Mesendoderm (in vitro differentiated cells): ENCODE results near the gene RMND5B.
"Not testable (repeated sequence)": the region's sequence is repeated elsewhere in the genome, so short reads cannot be mapped to it uniquely, and the experiment has no call there.

Experiments
- DNase-seq: peaks from one replicate; pipeline ENCODE4 v3.0.0; 2013
- H2AK5ac ChIP-seq: 2 replicates; pipeline ENCODE4 v1.6.1; 2013; ENCODE audit warnings: low read length, inconsistent platforms
- H2BK120ac ChIP-seq: 2 replicates; pipeline ENCODE4 v1.6.1; 2013; ENCODE audit warnings: low read depth, mild to moderate bottlenecking, low read length, moderate library complexity, mixed read lengths
- H2BK15ac ChIP-seq: replicated peaks from 2 replicates; pipeline ENCODE4 v1.6.1; 2013; ENCODE audit warnings: low read depth, mild to moderate bottlenecking, moderate library complexity
- H2BK5ac ChIP-seq: 2 replicates; pipeline ENCODE4 v1.6.1; 2013; ENCODE audit warnings: low read length, inconsistent platforms
- H3K18ac ChIP-seq: 2 replicates; pipeline ENCODE4 v1.6.1; 2013; ENCODE audit warnings: mild to moderate bottlenecking, low read length, mixed read lengths
- H3K23ac ChIP-seq: one replicate; pipeline ENCODE4 v1.6.1; 2013; ENCODE audit warnings: low read length
- H3K27ac ChIP-seq: 2 replicates; pipeline ENCODE4 v1.5.1; 2013; ENCODE audit warnings: low read depth, mild to moderate bottlenecking, inconsistent platforms, low read length, moderate library complexity
- H3K27me3 ChIP-seq: 2 replicates; pipeline ENCODE4 v1.6.1; 2013; ENCODE audit warnings: low read length, control low read depth, mild to moderate bottlenecking, inconsistent platforms; ENCODE audit not compliant: insufficient read depth, poor library complexity
- H3K36me3 ChIP-seq: 2 replicates; pipeline ENCODE4 v1.6.1; 2013; ENCODE audit warnings: low read length, inconsistent platforms; ENCODE audit not compliant: control insufficient read depth, insufficient read depth
- H3K4ac ChIP-seq: one replicate; pipeline ENCODE4 v1.6.1; 2013; ENCODE audit warnings: low read depth, mild to moderate bottlenecking, low read length, moderate library complexity
- H3K4me1 ChIP-seq: 2 replicates; pipeline ENCODE4 v1.6.1; 2013; ENCODE audit warnings: low read depth, low read length, inconsistent platforms; ENCODE audit not compliant: control insufficient read depth
- H3K4me2 ChIP-seq: 2 replicates; pipeline ENCODE4 v1.6.1; 2013; ENCODE audit warnings: low read length
- H3K4me3 ChIP-seq: 2 replicates; pipeline ENCODE4 v1.5.1; 2013; ENCODE audit warnings: mild to moderate bottlenecking, low read length
- H3K56ac ChIP-seq: one replicate; pipeline ENCODE4 v1.6.1; 2013; ENCODE audit warnings: low read length
- H3K79me1 ChIP-seq: 2 replicates; pipeline ENCODE4 v1.6.1; 2013; ENCODE audit warnings: low read length, inconsistent platforms
- H3K79me2 ChIP-seq: 2 replicates; pipeline ENCODE4 v1.6.1; 2013; ENCODE audit warnings: mild to moderate bottlenecking, low read length; ENCODE audit not compliant: control insufficient read depth, insufficient read depth
- H3K9ac ChIP-seq: 2 replicates; pipeline ENCODE4 v1.6.1; 2013; ENCODE audit warnings: low read length, inconsistent platforms
- H4K5ac ChIP-seq: one replicate; pipeline ENCODE4 v1.6.1; 2013; ENCODE audit warnings: low read length
- H4K8ac ChIP-seq: one replicate; pipeline ENCODE4 v1.6.1; 2013; ENCODE audit warnings: low read depth, mild to moderate bottlenecking, control low read depth, low read length, moderate library complexity
- WGBS: extraction: QIAGEN DNeasy Blood & Tissue Kit; methylation state at CpG from one replicate; pipeline ENCODE4 v1.1.7; 2013; ENCODE audit warnings: low lambda C conversion rate, missing lambda C conversion rate; ENCODE audit not compliant: insufficient coverage; ENCODE audit errors: extremely low coverage; 5-methylcytosine and 5-hydroxymethylcytosine counted together

Gene RMND5B

DNA sequence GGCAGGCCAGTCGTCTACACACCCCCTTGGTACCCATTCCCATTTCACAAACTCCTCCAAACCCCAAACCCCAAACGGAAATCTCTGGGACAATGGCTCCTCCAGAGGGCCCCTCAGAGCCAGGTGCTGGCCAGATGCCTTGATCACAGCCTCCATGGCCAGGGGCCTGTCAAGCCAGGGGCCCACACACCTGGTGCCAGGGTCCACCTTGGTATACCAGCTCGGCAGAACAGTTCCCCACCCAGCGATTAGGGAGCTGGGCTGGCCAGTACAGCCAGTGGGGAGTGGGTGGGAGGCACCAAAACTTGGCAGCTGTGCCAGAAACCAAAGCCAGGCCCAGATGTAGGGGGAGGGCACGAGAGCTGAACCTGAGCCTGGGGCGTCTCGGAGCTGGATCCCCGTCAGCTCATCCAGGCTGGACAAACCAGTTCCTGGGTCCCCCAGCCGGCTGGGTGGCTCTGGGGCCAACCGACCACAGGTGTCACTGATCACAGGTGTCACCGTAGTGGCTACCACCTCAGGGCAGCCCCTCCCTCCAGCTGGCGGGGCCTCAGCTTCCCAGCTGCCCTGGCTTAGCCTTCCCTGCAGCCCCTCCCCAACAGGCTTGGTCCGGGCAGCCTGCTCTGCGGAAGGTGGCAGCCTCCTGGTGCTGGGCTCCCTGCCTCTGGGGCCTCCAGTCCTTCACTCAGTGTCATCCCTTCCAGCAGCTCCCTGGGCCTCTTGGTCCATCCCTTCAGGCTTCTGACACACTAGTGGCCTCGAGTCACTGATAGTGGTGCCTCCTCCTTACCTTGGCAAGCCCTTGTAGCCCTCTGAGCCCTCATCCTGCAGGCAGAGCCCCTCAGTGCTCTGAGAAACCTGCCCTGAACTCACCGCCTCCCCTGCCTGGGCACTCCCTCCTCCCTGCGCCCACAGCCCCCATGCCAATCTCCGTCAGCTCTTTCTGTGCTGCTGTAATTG lies 6.6 kb upstream of the RMND5B start:
- no peak overlapping the region for H4K5ac ChIP-seq
- no peak overlapping the region for H2BK120ac ChIP-seq
- no peak overlapping the region for H3K27ac ChIP-seq
- H3K4me2 ChIP-seq, result no peak overlapping the region
- H3K9ac ChIP-seq, result no peak overlapping the region
- no peak overlapping the region for H3K4ac ChIP-seq
- no peak overlapping the region for H3K4me3 ChIP-seq
- H3K56ac ChIP-seq, result peak overlapping the region; percentile 25
- H3K79me2 ChIP-seq, result peaks cover 2% of the 10 kb centered on the region
- peaks cover 3% of the 10 kb centered on the region for H3K79me1 ChIP-seq
- H2AK5ac ChIP-seq, result no peak overlapping the region
- no peak overlapping the region for H4K8ac ChIP-seq
- H3K18ac ChIP-seq, result no peak overlapping the region
- H3K36me3 ChIP-seq, result peaks cover 2% of the 10 kb centered on the region
- H3K4me1 ChIP-seq, result peaks cover 3% of the 10 kb centered on the region
- no peak for DNase-seq
- no peak overlapping the region for H3K23ac ChIP-seq
- no CpG with 5 or more reads among the region's 18 CpGs for WGBS
- H3K27me3 ChIP-seq, result no peaks in the 10 kb centered on the region
- no peak overlapping the region for H2BK5ac ChIP-seq
- H2BK15ac ChIP-seq, result no peak overlapping the region

DNA sequence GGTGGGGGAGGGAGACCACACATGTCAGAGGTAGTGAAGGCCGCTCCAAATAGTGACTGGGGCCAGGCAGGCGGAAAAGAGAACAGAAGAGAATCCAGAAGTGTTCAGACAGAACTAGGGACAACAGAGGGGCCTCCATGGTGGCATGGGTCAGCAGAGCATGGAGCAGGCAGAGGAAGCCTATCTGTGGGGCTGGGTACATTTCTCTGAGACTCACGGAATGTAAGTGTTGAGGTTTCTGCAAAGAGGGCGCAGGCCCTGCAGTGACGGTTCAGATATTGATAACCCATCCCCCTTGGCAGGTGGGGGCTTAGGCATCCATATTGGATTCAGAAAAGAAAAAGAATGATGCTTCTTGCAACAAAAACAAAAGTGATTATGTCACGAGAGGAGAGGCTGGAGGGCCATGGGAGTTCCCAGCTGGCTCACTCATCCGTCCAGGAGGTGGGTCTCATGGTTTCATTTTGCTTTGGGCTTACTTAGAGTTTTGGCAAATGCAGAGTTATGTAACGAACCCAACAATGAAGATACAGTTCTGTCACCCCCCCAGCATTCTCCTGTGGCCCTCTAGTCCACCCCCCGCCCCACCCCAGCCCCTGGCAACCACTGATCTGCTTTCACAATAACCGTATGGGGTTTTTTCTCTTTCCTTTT lies 5.4 kb upstream of the RMND5B start:
- H3K23ac ChIP-seq, result no peak overlapping the region
- H2BK15ac ChIP-seq, result no peak overlapping the region
- no peak overlapping the region for H3K4me2 ChIP-seq
- H2BK120ac ChIP-seq, result no peak overlapping the region
- H4K8ac ChIP-seq, result no peak overlapping the region
- peaks cover 3% of the 10 kb centered on the region for H3K4me1 ChIP-seq
- peaks cover 3% of the 10 kb centered on the region for H3K79me1 ChIP-seq
- WGBS, result no CpG with 5 or more reads among the region's 10 CpGs
- H3K36me3 ChIP-seq, result peaks cover 2% of the 10 kb centered on the region
- H3K18ac ChIP-seq, result no peak overlapping the region
- no peak overlapping the region for H3K56ac ChIP-seq
- H3K27me3 ChIP-seq, result no peaks in the 10 kb centered on the region
- H2BK5ac ChIP-seq, result no peak overlapping the region
- no peak overlapping the region for H3K9ac ChIP-seq
- no peak overlapping the region for H3K4ac ChIP-seq
- H3K27ac ChIP-seq, result no peak overlapping the region
- H3K4me3 ChIP-seq, result no peak overlapping the region
- H3K79me2 ChIP-seq, result no peaks in the 10 kb centered on the region
- no peak for DNase-seq
- no peak overlapping the region for H2AK5ac ChIP-seq
- H4K5ac ChIP-seq, result no peak overlapping the region

DNA sequence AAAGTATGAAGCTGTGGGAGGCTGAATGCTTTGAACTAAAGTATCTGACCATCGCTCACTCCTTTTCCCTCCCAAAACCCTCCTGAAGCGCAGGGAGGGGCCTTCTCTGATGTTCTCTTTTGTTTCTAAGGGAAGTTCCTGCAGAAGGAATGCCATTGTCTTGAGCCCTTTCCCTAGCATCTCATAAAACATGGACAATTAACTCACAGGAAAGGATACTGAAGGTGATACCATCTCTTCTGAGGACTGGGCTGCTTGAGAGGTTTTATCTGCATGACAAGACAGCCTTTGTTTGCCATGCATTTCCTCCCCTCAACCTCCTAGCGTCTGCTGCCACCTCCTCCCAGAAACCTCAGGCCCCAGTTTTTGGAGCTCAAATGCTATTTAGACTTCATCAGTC lies 4.3 kb upstream of the RMND5B start:
- Histone ChIP-seq H2BK15ac (no peak overlapping the region), H4K5ac (no peak overlapping the region), H3K56ac (peak overlapping the region; percentile 44), H2AK5ac (no peak overlapping the region), H3K4me1 (peaks cover 3% of the 10 kb centered on the region), H2BK120ac (no peak overlapping the region), H3K18ac (no peak overlapping the region), H3K4me3 (no peak overlapping the region), H3K27me3 (no peaks in the 10 kb centered on the region), H3K79me2 (peaks cover 1% of the 10 kb centered on the region), H3K9ac (no peak overlapping the region), H3K23ac (no peak overlapping the region), H4K8ac (no peak overlapping the region), H3K4me2 (no peak overlapping the region), H3K4ac (no peak overlapping the region), H2BK5ac (no peak overlapping the region), H3K36me3 (no peaks in the 10 kb centered on the region), H3K79me1 (peaks cover under 1% of the 10 kb centered on the region), H3K27ac (peak overlapping the region; percentile 66)
- peak; percentile 98 for DNase-seq
- no CpG with 5 or more reads among the region's 3 CpGs for WGBS

DNA sequence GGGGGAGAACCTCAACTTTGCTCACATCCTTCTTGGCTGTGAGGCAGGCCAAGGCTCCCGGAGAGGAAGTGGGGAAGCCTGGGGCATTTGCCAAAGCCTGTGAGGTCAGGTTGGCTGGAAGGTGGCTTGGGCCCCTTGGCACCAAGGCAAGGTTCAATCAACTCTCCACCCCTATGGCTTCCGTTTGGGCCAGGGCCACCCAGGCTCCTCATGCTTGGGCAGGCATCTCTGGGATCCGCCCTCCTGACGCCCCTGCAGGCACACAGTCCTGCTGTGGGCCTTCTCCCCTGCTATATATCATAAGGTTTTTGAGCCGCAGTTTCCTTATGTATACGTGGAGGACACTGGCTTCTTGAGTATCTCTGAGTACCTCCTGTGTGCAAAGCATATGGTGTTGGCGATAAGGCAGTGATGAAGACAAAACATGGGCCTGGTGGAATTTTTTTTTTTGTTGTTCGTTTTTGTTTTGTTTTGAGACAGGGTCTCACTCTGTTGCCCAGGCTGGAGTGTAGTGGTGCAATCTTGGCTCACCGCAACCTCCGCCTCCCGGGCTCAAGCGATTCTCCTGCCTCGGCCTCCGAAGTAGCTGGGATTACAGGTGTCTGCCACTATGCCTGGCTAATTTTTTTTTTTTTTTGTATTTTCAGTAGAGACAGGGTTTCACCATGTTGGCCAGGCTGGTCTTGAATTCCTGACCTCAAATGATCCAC lies 3.4 kb upstream of the RMND5B start:
- H3K4me2 ChIP-seq, result not testable (repeated sequence)
- H2AK5ac ChIP-seq, result peak overlapping the region; percentile 92

DNA sequence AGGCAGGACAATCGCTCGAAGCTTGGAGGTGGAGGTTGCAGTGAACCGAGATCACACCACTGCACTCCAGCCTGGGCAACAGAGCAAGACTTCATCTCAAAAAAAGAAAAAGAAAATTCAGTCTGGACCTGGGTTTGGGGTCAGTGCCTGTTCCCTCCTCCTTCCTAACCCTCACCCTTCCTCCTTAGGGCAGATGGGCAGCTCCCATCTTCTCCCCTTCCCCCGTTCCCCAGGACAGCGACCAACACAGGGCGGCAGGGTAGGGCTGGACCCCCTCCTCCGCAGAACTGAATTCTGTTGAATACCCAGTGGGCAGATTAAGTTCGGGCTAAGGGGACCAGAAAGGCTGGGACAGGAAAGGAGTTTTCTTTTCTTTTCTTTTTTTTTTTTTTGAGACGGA lies 1.5 kb upstream of the RMND5B start:
- no peak overlapping the region for H2BK15ac ChIP-seq
- no peak overlapping the region for H3K23ac ChIP-seq
- H3K18ac ChIP-seq, result no peak overlapping the region
- H3K4me2 ChIP-seq, result no peak overlapping the region
- no peak overlapping the region for H4K5ac ChIP-seq
- H2AK5ac ChIP-seq, result no peak overlapping the region
- no peak overlapping the region for H3K27ac ChIP-seq
- no peak overlapping the region for H3K56ac ChIP-seq
- H3K79me1 ChIP-seq, result peaks cover 3% of the 10 kb centered on the region
- H3K4me3 ChIP-seq, result no peak overlapping the region
- no peaks in the 10 kb centered on the region for H3K36me3 ChIP-seq
- no peak overlapping the region for H2BK5ac ChIP-seq
- H3K4me1 ChIP-seq, result peaks cover 3% of the 10 kb centered on the region
- no peak overlapping the region for H3K4ac ChIP-seq
- DNase-seq, result no peak
- WGBS, result no CpG with 5 or more reads among the region's 9 CpGs
- H3K79me2 ChIP-seq, result peaks cover 7% of the 10 kb centered on the region
- H3K9ac ChIP-seq, result no peak overlapping the region
- H2BK120ac ChIP-seq, result no peak overlapping the region
- no peak overlapping the region for H4K8ac ChIP-seq
- H3K27me3 ChIP-seq, result no peaks in the 10 kb centered on the region

More for the DNA sequence above, 3.4 kb upstream of the RMND5B start:
- DNase-seq, H3K79me2 ChIP-seq, H3K4me3 ChIP-seq, H3K36me3 ChIP-seq, H4K5ac ChIP-seq, H3K27me3 ChIP-seq, H3K23ac ChIP-seq, H4K8ac ChIP-seq, H2BK120ac ChIP-seq, H3K79me1 ChIP-seq, H3K4ac ChIP-seq, H2BK15ac ChIP-seq, H3K4me1 ChIP-seq, H3K9ac ChIP-seq: not testable (repeated sequence)
- peak overlapping the region; percentile 25 for H3K18ac ChIP-seq
- H3K56ac ChIP-seq, result peak overlapping the region; percentile 74
- no CpG with 5 or more reads among the region's 14 CpGs for WGBS
- H3K27ac ChIP-seq, result peak overlapping the region; percentile 68
- peak overlapping the region; percentile 87 for H2BK5ac ChIP-seq
